HG02852 (cell line): Measurements from ENCODE around the gene ADAM11.

Source experiments
- ATAC-seq: cut with Tn5 transposase; IDR thresholded peaks from one replicate; pipeline ENCODE4 v1.9.1; 2021; ENCODE audit warnings: mild to moderate bottlenecking, moderate library complexity; ENCODE audit not compliant: unreplicated experiment

ADAM11 gene

DNA sequence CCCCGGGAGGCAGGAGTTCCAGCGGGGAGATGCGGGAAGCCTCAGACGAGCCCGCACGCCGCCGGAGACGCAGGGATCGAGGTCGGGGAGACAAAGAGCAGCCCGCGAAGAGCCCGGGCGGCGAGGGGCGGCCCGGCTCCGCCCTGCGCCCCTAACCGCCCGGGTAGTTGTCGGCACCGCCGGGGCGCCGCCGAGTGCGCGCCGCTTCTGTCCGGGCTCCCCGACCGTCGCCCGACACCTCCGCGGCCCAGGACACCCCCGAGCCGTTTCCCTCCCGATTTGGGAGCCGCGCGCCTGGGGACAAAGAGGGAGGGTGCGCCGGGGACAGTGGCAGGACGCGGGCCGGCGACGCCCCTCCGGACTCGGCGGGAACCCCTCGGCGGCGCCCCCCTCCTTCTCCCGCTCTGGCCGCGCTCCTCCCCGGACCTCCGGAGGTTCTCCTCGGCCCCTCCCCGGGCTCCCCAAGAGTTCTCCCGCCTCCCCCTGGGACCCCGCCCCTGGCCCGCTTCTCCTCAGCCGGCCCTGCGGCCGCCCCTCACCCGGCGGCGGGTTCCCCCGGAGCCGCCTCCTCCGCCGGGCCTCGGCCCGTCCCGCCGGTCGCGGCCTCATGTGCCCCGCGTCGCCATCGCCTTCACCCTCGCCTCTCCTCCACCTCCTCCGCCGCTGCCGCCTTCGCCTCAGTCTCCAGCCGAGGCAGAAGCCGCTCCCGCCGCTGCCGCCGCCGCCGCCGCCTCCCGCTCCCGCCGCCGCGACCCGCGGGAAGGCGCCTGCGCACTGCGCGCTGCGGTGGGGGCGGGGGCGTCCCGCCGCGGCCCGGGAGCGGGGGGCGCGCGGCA is 71.0 kb downstream of the ADAM11 start, which contains the start of gene GJC1:
Gene GJC1, minus strand, starts transcription at position 765 of the 836 bp plus-strand sequence. CDS start 24,470 bp downstream, outside the sequence.
- ATAC-seq = no peak

DNA sequence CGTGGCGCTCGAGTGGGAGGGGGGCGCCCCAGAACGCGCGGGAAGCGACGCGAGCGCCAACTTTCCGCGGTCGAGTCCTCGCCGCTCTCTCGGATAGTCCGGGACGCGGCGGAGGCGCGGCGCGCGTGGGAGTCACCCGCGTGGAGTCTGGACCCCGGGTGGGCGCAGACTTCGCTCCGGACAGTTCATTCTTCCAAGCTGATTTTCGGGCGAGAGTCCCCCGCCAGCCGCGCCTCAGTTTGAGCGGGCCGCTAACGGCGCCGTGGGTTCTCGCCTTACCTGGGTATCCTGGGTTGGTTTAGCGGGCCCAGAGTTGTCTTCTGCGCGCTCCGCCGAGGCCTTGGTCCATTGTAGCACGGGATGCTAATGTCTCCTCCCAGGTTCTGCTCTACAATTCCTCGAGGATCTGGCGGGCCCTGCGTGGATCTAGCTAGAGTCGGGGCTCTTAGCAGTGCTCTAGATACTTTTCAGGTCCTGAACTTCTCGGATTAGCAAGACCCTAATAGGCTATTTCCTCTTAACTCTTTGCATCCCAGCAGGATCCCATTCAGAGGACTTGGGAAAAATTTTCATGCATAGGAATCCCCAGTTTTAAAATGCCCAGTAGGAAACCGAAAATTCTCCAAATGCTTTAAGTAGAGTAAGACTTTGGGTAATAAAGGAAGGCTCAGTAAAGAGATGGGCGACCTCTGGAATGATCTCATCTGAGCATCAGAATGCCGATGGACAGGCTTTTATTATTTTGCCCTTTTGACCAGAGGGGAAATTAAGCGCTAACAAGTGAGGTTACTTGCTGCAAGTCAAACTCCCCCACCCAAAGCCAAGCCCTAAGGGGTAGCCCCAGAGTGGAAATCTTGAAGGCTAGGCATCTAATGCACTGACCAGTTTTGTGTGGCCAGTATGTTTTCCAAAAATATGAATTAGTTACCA is 71.8 kb downstream of the ADAM11 start:
- no peak for ATAC-seq

DNA sequence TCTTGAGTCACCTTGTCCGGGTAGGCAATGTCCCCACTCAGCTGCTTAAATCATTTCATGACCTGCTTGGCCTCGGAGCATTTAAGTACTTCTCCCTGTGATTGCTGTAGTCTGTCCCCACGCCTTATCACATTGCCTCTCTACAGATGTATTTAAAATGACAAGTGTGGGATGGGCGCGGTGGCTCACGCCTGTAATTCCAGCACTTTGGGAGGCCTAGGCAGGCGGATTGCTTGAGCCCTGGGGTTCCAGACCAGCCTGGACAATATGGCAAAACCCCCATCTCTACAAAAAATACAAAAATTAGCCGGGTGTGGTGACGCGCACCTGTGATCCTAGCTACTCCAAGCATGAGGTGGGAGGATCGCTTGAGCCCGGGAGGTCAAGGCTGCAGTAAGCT is 72.6 kb downstream of the ADAM11 start:
- ATAC-seq = no peak
